NCI-H146 (cell line): ENCODE measurements around the gene DPT.
A peak's percentile ranks its signal among the peaks of the same experiment; 100 is the strongest.
"Not testable (repeated sequence)": the region's sequence is repeated elsewhere in the genome, so short reads cannot be mapped to it uniquely, and the experiment has no call there.

ENCODE experiments used
- DNase-seq: peaks from one replicate; lab custom pipeline; 2025; lab: John Stamatoyannopoulos, UW

Gene DPT

DNA sequence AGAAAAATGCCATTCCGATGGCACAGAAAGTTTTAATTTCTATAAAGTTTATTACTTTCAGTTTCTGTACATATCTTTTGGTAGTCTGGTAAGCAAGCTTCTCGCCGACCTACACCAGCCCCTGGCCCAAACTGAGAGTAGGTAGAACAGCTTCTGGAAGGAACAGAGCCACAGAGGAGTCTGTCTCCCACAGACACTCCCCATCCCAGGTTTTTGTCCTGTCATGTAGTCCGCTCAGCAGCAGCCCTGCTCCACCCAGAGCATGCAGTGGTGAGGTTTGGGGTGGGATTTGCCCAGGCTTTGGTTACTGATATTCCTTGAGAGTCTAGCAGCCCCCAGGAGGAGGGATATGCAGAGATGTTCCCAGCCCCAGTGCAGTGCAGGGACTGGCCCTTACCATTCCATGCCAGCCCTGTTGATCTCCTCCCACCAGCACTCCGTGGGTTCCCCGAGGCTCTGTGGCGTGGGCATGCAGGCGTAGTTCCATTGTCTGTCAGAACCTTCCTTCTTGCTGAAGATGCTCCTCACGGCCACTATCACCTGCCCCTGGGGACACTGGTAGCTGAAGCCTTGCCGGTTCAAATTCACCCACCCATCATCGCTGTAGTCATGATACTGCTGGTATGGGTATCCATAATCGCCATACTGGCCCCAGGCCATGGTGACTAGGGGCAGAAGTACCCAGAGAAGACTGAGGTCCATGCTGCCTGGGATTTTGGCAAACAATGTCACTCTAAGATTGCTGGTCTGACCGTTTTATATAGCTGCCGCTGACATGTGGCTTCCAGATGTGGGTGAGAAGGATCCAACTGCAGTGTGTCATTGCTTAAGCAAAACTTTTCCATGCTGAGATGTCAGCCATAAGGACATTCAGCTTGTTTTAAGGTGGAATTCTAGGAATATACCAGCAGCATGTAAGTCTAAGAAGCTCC is at the start of gene DPT:
DPT (minus strand) TSS at position 734 of the 932 bp plus-strand sequence; CDS start at position 702, 32 bp downstream.
- no peak for DNase-seq

DNA sequence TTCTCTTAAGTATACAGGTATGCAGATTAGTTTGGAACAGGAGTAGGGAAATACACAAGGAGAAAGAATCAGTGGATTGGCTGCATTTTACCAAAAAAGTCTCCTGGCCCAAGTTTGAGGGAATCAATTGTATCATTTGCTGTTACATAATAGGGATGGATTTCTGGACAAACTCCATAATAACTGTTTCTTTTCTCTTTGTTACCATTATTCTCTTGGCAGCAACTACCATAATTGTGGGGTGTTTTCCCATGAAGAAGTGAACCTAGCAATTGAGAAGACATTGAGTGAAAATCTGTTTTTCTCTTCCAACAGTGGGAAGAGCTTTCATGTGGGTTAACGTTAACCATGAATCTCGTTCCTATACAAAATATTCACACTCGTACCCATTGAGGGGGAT is 46.4 kb upstream of the DPT start:
- no peak for DNase-seq

- DNase-seq: no peak
Measured at GRCh38 chr1:168774241-168774640, 45.2 kb upstream of the DPT start.

- no peak for DNase-seq
Measured at GRCh38 chr1:168772428-168773060, 43.5 kb upstream of the DPT start.

GRCh38 chr1:168771104-168771630 is 42.2 kb upstream of the DPT start:
- no peak for DNase-seq

GRCh38 chr1:168769893-168770292 is 40.9 kb upstream of the DPT start:
- not testable (repeated sequence) for DNase-seq

DNA sequence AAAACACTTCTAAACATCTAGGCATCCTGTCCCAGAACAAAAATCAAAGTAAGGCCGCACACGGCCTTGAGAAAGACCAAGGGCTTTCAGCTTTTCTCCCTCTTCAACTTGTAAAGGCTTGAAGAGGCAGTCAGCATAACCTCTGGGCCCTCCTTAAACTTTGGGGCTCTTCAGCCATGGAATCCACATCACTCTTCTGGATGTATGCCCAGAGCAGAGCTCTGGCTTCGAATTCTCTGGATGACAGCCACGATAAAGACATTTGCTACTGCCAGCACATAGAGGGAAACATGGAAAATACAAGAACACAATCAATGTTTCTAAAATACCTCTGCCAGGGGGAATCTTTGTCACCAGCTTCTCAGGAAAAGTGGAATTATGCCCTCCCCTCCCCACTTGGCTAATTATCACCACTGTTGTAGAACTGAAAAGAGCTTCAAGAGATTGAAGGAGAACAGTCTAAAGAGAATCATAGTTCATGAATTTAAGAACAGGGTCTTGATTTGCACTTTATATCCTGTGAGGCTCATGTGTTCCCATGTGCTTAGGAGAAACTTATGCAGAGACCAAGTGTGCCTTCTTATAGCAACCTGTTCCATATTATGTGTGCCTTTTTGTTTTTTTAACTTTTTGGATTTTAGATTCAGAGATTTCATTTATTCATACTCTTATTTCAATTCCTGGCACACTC is 39.0 kb upstream of the DPT start:
- no peak for DNase-seq

- DNase-seq: no peak
Measured at GRCh38 chr1:168766568-168766967, 37.6 kb upstream of the DPT start.

- DNase-seq: no peak
Measured at GRCh38 chr1:168763031-168763430, 34.0 kb upstream of the DPT start.

DNA sequence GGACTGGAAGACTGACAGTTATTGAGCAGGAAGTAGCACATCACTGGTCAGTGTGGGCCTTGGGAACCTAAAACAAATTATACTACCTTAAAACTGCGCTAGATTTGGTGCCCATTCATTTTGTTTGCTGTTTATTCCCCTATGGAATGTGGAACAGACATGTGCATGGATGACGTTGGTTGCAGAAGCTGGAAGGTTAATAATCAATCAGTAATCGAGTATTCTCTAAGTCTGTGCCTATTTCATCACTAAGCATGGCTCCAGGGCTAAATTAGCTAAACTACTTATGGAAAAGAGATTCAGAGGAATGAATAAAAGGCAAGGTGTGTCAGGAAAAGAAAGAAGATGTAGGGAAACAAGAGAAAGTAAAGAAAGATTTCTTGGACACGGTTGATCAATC is 33.5 kb upstream of the DPT start:
- DNase-seq: no peak

GRCh38 chr1:168760781-168761180 is 31.8 kb upstream of the DPT start:
- no peak for DNase-seq

DNA sequence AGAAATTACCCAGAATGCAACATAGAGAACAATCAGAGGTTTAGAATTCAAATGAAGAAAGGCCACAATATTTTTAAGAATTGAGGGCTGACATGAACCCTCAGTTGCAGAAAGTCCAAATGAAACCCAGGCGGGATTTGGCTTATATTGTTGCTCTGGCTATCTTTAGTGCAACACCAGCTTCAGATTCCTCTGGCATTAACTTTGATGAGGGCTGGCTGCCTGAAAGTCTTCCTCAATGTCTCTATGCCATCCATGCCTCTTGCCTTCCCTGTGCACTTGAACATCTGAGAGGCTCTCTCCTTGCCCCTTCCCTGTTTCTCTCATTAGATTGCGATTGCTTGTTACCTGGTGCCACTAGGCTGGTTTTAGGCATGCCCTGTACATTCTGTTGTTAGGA is 31.2 kb upstream of the DPT start:
- no peak for DNase-seq

DNA sequence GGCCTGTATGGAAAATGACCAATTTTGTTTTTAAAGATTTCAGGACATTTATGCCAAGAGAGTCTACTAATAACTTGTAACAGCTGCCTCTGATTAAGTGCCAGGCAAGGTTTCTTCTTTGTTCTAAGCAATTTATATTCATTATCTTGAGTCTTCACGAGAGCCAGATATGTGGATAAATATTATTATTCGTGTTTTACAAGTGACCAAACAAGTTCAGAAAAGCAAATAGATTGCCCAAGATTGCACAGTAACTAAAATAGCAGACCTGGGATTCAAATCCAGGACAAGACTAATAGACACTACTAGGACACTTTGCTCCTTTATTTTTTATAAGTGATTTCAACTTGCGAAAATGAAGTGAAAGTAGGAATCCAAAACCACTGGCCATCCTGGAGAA is 30.1 kb upstream of the DPT start:
- DNase-seq: no peak

GRCh38 chr1:168758503-168758902 is 29.5 kb upstream of the DPT start:
- DNase-seq: no peak

- DNase-seq: no peak
Measured at GRCh38 chr1:168755800-168756418, 26.9 kb upstream of the DPT start.

DNA sequence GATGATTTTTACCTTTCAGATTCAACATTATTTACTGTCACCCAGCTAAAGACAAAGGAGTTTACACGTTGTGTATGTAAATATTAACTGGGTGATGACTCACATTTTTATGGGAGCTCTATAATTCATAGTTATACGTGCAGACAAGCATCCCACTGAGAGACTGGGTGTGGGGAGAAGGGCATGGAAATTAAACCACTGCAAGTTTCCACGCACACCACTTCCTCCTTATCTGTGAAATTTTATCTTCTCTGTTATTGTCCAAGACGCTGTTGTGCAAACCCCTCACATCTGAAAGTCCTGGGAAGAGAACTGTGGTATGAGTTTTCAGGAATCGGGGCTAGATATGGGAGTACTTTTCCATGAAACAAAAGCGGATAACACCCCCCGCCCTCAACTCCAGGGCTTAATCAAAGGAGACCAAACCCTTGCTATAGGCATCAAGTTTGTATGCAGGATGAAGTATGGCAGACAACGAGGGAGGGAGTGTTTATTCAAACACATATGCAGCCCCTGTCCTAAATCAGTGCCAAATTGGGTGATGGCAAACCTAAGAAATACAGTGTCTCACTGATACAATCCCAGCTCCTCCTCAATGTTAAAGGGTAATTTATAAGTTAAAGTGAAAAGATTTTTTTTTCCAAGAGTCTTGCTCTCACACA is 23.3 kb upstream of the DPT start:
- DNase-seq: peak; percentile 37

DNA sequence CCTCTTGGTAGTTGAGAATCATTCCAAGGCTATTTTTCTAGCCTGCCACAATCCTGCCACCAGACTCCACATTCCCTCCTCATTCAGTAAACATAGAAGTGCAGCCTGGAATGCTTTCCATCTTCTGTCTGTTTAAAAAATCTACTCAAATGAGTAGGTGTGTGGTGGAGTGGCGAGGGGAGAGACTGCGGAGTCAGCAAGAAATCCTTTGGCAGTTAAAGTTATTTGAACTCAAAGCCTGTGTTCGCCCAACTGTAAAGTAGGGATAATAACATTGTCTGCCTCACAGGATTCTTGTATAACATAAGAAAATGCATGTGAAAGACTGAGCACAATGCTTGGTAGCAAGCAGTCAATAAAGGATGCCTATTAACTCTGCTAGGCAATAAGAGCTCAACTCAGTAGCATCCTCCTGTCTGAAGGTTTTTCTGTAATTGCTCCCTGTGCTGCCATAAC is 22.2 kb upstream of the DPT start:
- DNase-seq: no peak

DNA sequence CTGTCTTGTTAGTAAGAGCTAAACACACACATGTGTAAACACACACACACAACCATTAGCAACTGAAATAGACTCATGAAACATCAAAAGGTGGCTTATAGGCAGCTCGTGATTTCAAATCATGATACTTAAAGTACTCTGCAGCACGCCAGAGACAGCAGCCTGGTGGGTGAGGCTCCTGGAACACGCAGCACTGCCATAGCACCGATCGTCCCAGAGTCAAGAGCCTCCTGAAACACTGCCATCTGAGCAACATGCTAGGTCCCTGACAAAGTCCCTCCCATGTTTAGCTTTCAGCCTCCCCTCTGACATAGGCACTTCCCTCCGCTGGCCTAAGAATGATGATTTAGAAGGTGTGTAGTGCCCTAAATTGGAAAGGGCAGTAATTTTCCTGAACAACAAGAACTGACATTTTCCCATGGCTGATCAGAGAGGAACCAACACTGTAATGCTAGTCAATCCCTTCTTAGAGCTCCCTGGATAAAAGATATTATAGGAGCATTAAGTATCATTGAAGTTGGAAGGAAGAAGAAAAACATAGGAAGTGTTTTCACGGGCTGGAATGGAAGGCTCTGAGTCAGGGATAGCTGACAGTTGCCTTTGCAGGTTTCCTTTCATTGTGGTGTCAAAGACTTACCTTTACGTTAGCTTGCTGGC is 14.1 kb upstream of the DPT start:
- no peak for DNase-seq

GRCh38 chr1:168742386-168742785 is 13.4 kb upstream of the DPT start:
- no peak for DNase-seq

DNA sequence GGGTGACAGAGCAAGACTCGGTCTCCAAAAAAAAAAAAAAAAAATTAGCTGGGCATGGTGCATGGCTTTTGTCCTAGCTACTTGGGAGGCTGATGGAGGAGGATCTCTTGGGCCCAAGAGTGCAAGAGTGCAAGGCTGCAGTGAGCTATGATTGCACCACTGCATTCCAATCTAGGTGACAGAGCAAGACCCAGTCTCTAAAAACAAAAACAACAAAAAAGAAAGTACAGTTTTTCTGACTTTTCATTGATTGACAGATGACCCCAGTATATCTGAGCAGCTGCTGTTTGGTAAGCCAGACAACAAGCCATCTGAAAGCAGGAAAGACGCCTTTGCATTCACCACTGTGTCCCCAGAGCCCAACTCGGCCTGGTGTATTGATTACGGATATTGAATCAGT is 10.9 kb upstream of the DPT start:
- DNase-seq: no peak

- no peak for DNase-seq
Measured at GRCh38 chr1:168736520-168736919, 7.5 kb upstream of the DPT start.
